Measurements from ENCODE around the gene ABHD12.

- TF ChIP-seq, protein P1, sequence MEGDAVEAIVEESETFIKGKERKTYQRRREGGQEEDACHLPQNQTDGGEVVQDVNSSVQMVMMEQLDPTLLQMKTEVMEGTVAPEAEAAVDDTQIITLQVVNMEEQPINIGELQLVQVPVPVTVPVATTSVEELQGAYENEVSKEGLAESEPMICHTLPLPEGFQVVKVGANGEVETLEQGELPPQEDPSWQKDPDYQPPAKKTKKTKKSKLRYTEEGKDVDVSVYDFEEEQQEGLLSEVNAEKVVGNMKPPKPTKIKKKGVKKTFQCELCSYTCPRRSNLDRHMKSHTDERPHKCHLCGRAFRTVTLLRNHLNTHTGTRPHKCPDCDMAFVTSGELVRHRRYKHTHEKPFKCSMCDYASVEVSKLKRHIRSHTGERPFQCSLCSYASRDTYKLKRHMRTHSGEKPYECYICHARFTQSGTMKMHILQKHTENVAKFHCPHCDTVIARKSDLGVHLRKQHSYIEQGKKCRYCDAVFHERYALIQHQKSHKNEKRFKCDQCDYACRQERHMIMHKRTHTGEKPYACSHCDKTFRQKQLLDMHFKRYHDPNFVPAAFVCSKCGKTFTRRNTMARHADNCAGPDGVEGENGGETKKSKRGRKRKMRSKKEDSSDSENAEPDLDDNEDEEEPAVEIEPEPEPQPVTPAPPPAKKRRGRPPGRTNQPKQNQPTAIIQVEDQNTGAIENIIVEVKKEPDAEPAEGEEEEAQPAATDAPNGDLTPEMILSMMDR (IDR thresholded peaks at IDR 0.05; ENCODE audit: insufficient read depth, low read length) = no peak
- no peak for TF ChIP-seq POLR2AphosphoS5 (IDR thresholded peaks at IDR 0.05; ENCODE audit: low read depth)
These were observed 50.3 kb downstream of the ABHD12 start for GRCh38 chr20:25340380-25340779.
